ENCODE data around the gene BEAN1. TPM values are rescaled to one million over a fixed set of nuclear protein-coding genes. Genes with fewer than 3 reads are reported as not detected.

Gene BEAN1
- polyA plus RNA-seq, 1 donor, result 1.5 TPM

DNA sequence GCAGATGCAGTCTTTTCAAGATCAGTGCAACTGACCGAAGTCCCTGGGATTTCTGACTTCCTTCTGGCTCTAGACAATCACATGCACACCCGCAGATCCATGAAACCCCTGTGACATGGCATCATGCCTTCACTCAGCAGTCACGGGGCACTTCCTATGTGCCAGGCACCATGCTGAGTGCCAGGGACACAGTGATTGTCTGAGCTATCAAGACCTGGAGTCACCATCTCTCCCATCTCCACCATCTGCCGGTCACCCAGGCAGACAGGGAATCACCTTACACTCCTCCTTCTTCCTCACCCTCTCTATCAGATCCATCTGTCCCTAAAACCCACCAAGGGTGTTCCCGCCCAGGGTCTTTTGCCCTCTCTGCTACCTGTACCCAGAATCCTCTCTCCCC, 5.3 kb downstream of the BEAN1 start:
- Histone ChIP-seq H3K27ac (ENCODE audit: low read length) (no peak overlapping the region), H3K36me3 (ENCODE audit: control insufficient read depth, insufficient read depth, low read length) (no peaks in the 10 kb centered on the region), H3K4me3 (ENCODE audit: low read length) (no peak overlapping the region), H3K27me3 (ENCODE audit: control insufficient read depth, insufficient read depth, low read length) (peaks cover 53% of the 10 kb centered on the region), H3K4me1 (ENCODE audit: control insufficient read depth, insufficient read depth, low read length) (peaks cover 4% of the 10 kb centered on the region), H3K9me3 (ENCODE audit: control insufficient read depth, low read depth, low read length) (no peaks in the 10 kb centered on the region)
- WGBS (ENCODE audit: insufficient coverage, low lambda C conversion rate), result no CpG with 5 or more reads among the region's 5 CpGs
- no peak for DNase-seq

DNA sequence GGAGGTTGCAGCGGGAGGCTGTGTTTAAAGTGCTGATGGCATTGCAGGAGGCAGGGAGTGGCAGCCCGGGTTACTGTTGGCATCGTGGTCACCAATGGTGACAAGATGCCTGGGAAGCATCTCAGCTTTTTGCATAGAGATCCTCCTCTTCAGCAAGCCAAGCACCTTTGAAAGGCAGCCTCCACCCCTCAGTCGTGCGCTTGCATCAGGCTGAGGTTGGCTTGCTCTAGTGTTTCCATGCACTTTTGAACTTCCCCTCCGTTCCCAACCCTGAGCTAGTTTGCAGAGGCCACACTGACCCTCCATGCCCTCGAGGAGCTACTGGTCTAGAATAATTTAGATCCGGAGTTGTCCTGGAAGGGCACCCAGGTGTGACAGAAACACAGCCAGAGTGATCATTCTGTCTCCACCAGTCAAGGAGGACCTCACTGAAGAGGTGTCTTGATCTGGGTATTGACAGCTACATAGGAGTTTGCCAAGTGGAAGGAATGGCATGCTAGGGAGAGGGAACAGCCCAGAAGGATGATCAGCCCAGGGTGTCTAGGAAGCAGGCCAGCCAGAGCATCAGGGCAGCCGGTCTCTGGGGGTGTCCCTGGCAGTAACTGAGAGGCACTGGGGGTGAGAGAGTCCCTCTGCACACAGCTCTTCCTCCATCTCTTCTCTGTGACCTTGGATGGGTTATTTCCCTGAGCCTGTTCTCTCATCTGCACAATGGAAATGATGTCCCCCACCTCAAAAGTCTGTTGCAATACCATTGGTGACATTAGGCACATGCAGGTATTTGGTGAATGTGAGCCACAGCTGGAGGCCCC, 7.7 kb downstream of the BEAN1 start:
- DNase-seq, result no peak
- Histone ChIP-seq H3K4me1 (ENCODE audit: control insufficient read depth, insufficient read depth, low read length) (no peaks in the 10 kb centered on the region), H3K9me3 (ENCODE audit: control insufficient read depth, low read depth, low read length) (no peaks in the 10 kb centered on the region), H3K4me3 (ENCODE audit: low read length) (no peak overlapping the region), H3K27me3 (ENCODE audit: control insufficient read depth, insufficient read depth, low read length) (peaks cover 37% of the 10 kb centered on the region), H3K27ac (ENCODE audit: low read length) (no peak overlapping the region), H3K36me3 (ENCODE audit: control insufficient read depth, insufficient read depth, low read length) (no peaks in the 10 kb centered on the region)
- no CpG with 5 or more reads among the region's 9 CpGs for WGBS (ENCODE audit: insufficient coverage, low lambda C conversion rate)

GRCh38 chr16:66435896-66436295, 8.8 kb downstream of the BEAN1 start:
- no CpG with 5 or more reads among the region's 1 CpG for WGBS (ENCODE audit: insufficient coverage, low lambda C conversion rate)
- H3K36me3 ChIP-seq (ENCODE audit: control insufficient read depth, insufficient read depth, low read length), result no peaks in the 10 kb centered on the region
- H3K4me1 ChIP-seq (ENCODE audit: control insufficient read depth, insufficient read depth, low read length), result no peaks in the 10 kb centered on the region
- no peak for DNase-seq
- no peaks in the 10 kb centered on the region for H3K9me3 ChIP-seq (ENCODE audit: control insufficient read depth, low read depth, low read length)
- H3K4me3 ChIP-seq (ENCODE audit: low read length), result no peak overlapping the region
- peaks cover 36% of the 10 kb centered on the region for H3K27me3 ChIP-seq (ENCODE audit: control insufficient read depth, insufficient read depth, low read length)
- H3K27ac ChIP-seq (ENCODE audit: low read length), result no peak overlapping the region

GRCh38 chr16:66437391-66437945, 10.4 kb downstream of the BEAN1 start:
- Histone ChIP-seq H3K4me3 (ENCODE audit: low read length) (no peak overlapping the region), H3K27me3 (ENCODE audit: control insufficient read depth, insufficient read depth, low read length) (peaks cover 24% of the 10 kb centered on the region), H3K9me3 (ENCODE audit: control insufficient read depth, low read depth, low read length) (no peaks in the 10 kb centered on the region), H3K36me3 (ENCODE audit: control insufficient read depth, insufficient read depth, low read length) (no peaks in the 10 kb centered on the region), H3K4me1 (ENCODE audit: control insufficient read depth, insufficient read depth, low read length) (no peaks in the 10 kb centered on the region), H3K27ac (ENCODE audit: low read length) (no peak overlapping the region)
- no peak for DNase-seq
- WGBS (ENCODE audit: insufficient coverage, low lambda C conversion rate), result no CpG with 5 or more reads among the region's 15 CpGs

DNA sequence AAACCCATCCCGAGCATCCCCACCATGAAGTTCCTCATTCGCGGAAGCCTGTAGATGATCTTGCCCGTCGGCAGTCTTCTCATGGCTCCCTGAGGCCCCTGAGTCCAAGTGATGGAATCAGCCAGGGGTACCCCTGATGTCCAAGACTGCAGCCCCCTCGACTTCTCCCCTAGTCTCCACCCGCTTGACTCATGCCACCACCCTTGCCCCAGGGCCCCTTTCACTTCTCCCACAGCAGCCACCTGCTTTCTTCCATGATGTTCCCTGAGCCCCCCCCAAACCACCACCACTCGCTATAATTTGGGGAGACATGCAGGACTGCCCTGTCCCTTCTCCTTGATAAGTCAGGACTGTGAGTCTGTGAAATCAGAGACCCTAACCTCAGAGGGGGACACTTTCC, 11.4 kb downstream of the BEAN1 start:
- peaks cover 17% of the 10 kb centered on the region for H3K27me3 ChIP-seq (ENCODE audit: control insufficient read depth, insufficient read depth, low read length)
- H3K27ac ChIP-seq (ENCODE audit: low read length), result no peak overlapping the region
- no CpG with 5 or more reads among the region's 8 CpGs for WGBS (ENCODE audit: insufficient coverage, low lambda C conversion rate)
- DNase-seq, result no peak
- H3K36me3 ChIP-seq (ENCODE audit: control insufficient read depth, insufficient read depth, low read length), result no peaks in the 10 kb centered on the region
- no peaks in the 10 kb centered on the region for H3K9me3 ChIP-seq (ENCODE audit: control insufficient read depth, low read depth, low read length)
- no peaks in the 10 kb centered on the region for H3K4me1 ChIP-seq (ENCODE audit: control insufficient read depth, insufficient read depth, low read length)
- H3K4me3 ChIP-seq (ENCODE audit: low read length), result no peak overlapping the region

GRCh38 chr16:66439051-66439730, 12.1 kb downstream of the BEAN1 start:
- Histone ChIP-seq H3K27ac (ENCODE audit: low read length) (no peak overlapping the region), H3K4me1 (ENCODE audit: control insufficient read depth, insufficient read depth, low read length) (no peaks in the 10 kb centered on the region), H3K9me3 (ENCODE audit: control insufficient read depth, low read depth, low read length) (no peaks in the 10 kb centered on the region), H3K27me3 (ENCODE audit: control insufficient read depth, insufficient read depth, low read length) (peaks cover 18% of the 10 kb centered on the region), H3K4me3 (ENCODE audit: low read length) (no peak overlapping the region), H3K36me3 (ENCODE audit: control insufficient read depth, insufficient read depth, low read length) (no peaks in the 10 kb centered on the region)
- WGBS (ENCODE audit: insufficient coverage, low lambda C conversion rate), result no CpG with 5 or more reads among the region's 5 CpGs
- no peak for DNase-seq

- DNase-seq, result no peak
- no peaks in the 10 kb centered on the region for H3K4me1 ChIP-seq (ENCODE audit: control insufficient read depth, insufficient read depth, low read length)
- peaks cover 22% of the 10 kb centered on the region for H3K27me3 ChIP-seq (ENCODE audit: control insufficient read depth, insufficient read depth, low read length)
- H3K4me3 ChIP-seq (ENCODE audit: low read length), result no peak overlapping the region
- H3K9me3 ChIP-seq (ENCODE audit: control insufficient read depth, low read depth, low read length), result no peaks in the 10 kb centered on the region
- WGBS (ENCODE audit: insufficient coverage, low lambda C conversion rate), result no CpG with 5 or more reads among the region's 10 CpGs
- no peak overlapping the region for H3K27ac ChIP-seq (ENCODE audit: low read length)
- H3K36me3 ChIP-seq (ENCODE audit: control insufficient read depth, insufficient read depth, low read length), result no peaks in the 10 kb centered on the region
These were observed 13.2 kb downstream of the BEAN1 start for GRCh38 chr16:66440271-66440802.

DNA sequence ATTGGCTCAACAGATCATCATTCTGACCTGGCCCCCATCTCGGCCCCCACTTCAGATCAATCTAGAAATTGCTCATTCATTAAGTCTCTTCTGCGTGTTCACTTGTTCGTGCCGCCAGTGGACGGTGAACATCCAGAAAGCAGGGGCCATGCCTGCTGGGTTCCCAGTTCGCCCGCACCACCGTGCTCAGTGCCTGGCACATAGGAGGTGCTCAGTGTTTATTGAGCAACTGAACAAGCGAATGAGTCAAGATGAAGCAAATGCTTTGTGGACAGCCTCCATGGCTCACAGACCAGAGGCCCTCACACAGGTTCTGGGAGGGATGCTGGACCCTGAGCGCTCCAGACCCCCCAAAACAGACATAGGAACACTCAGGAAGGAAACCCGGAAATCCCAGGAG, 13.9 kb downstream of the BEAN1 start:
- DNase-seq, result no peak
- WGBS (ENCODE audit: insufficient coverage, low lambda C conversion rate), result no CpG with 5 or more reads among the region's 11 CpGs
- Histone ChIP-seq H3K4me3 (ENCODE audit: low read length) (no peak overlapping the region), H3K27me3 (ENCODE audit: control insufficient read depth, insufficient read depth, low read length) (peaks cover 22% of the 10 kb centered on the region), H3K9me3 (ENCODE audit: control insufficient read depth, low read depth, low read length) (no peaks in the 10 kb centered on the region), H3K27ac (ENCODE audit: low read length) (no peak overlapping the region), H3K4me1 (ENCODE audit: control insufficient read depth, insufficient read depth, low read length) (no peaks in the 10 kb centered on the region), H3K36me3 (ENCODE audit: control insufficient read depth, insufficient read depth, low read length) (no peaks in the 10 kb centered on the region)

DNA sequence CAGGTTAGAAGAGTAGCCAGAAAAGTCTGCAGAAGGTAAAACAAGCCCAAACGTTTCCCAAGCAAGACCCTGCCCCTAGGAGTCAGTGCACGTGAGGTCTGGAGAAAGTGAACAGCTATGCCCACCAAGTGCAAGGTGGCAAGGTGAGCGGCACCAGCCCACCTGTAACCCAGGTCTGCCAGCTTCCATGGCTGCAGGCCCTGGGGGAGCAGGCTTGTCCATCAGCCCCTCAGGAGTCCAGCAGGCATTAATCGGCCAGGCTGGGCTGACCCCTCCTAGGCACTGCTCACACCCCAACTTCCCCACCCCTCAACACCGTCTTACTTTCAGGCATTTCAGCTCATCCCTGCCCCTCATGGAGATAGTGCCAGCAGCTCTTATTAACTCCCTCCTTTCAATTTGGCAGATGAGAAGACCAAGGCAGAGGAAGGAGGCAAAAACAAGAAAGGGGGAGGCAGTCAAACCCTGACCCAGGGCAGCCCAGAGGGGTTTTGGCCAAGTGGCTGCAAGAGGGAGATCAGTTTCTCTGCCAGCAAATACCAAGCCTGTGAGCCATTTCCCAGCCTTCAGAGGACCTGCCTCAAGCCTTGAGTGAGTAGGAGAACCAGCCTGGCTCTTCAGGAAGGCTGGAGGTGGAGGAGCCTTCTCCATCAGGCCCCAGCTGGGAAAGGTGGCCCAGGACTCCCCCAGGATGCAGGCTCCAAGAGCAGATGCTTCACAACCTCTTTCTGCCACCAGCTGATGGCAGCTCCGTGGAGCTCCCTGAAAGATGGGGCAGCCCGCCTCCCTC, 14.7 kb downstream of the BEAN1 start:
- whole genome bisulfite sequencing (ENCODE audit: insufficient coverage, low lambda C conversion rate), result no CpG with 5 or more reads among the region's 7 CpGs
- DNase-seq, result no peak
- no peak overlapping the region for H3K4me3 ChIP-seq (ENCODE audit: low read length)
- H3K27ac ChIP-seq (ENCODE audit: low read length), result no peak overlapping the region
- H3K9me3 ChIP-seq (ENCODE audit: control insufficient read depth, low read depth, low read length), result no peaks in the 10 kb centered on the region
- no peaks in the 10 kb centered on the region for H3K36me3 ChIP-seq (ENCODE audit: control insufficient read depth, insufficient read depth, low read length)
- peaks cover 26% of the 10 kb centered on the region for H3K27me3 ChIP-seq (ENCODE audit: control insufficient read depth, insufficient read depth, low read length)
- H3K4me1 ChIP-seq (ENCODE audit: control insufficient read depth, insufficient read depth, low read length), result no peaks in the 10 kb centered on the region

Measured in large intestine (tissue), 3 donors.